Measurements from ENCODE around the gene NPBWR2. TPM values are rescaled to one million over a fixed set of nuclear protein-coding genes. Genes with fewer than 3 reads are reported as not detected.
A peak's percentile ranks its signal among the peaks of the same experiment; 100 is the strongest.

NPBWR2 gene
- total RNA-seq, 2 experiments from 2014 or later, result not detected

DNA sequence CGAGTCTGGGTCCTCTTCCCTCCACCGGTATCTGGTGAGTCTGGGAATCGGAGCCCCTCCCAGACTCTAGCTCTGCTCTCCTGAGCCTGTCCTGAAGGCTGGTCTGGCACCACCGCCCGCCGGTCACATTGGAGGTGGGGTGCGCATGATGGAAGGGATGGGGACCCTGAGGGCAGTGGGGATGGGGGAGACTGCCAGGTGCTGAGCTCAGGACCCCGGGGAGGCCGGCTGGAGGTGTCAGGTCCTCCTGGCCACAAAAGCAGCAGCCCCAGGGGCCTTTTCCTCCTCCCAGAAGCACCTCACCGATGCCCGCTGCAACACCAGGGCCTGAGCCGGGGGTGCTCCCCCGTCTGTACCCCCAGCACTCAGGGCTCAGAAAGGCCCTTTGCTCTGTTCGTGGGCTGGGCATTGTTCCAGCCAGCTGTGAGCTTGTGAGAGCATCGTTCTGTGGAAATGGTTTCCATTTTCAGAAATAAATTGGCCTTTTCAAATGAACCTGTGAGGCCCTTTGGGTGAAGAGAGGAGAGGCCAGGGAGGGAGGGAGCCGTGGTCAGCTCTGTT lies 2.5 kb upstream of the NPBWR2 start:
- Mint-ChIP-seq H3K36me3 (ENCODE audit: low read depth) (no peaks in the 10 kb centered on the region), H3K27me3 (no peaks in the 10 kb centered on the region), H3K4me1 (no peaks in the 10 kb centered on the region), H3K27ac (no peak overlapping the region), H3K9me3 (no peaks in the 10 kb centered on the region), H3K4me3 (no peak overlapping the region)
- ChIA-PET CTCF (interaction anchor here (1.3 to 1.5 kb wide), 3 partner anchors 11 to 176 kb away, joined by 4 read pairs; no protein-coding TSS in a partner anchor), POLR2A (interaction anchor here (0.6 kb wide), 1 partner anchor 199 kb away, joined by 5 read pairs; no protein-coding TSS in a partner anchor)
- peak; percentile 3 for DNase-seq

DNA sequence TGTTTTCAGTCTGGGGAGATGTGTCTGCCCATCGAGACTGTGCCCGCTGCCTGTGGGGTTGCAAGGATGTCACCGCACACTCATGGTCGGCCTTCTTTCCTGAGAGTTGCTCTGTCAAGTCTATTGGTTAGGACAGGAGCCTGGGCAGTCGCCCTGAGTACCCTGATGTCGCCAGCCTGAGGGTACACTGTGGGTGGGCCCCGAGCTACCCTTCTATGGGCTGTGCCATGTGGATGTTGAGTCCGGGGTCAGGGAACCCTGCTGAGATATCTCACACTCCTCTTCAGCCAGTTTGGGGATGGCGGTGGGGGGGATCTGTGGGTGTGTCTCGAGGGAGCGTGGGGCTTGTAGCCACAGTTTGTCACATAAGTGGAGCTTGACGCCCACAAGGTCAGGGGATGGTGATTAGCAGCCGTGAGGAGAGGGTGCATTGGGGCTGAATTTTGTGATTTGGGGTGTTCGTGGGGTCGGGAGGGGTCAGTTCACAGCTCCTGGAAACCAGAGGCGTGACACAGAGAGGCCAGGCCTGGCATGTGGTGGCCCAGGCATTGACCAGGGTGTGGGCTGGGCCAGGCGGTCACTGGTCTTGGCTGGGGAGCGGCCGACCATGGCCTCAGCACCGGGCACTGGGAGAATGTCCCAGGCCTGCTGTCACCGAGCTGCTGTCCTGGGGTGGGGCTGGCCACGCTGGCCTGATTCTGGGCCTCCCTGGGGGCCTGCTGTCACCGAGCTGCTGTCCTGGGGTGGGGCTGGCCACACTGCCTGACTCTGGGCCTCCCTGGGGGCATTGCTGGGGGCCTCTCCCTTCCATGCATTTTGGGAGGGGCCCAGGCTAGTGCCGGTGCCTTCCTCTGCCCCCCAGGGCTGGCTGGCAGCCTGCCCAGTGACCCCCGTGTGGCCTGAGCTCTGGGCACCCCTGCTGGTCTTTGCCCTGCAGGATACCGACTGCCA lies 1.6 kb upstream of the NPBWR2 start:
- Mint-ChIP-seq H3K4me3 (no peak overlapping the region), H3K27me3 (no peaks in the 10 kb centered on the region), H3K4me1 (no peaks in the 10 kb centered on the region), H3K27ac (no peak overlapping the region), H3K9me3 (no peaks in the 10 kb centered on the region), H3K36me3 (ENCODE audit: low read depth) (no peaks in the 10 kb centered on the region)
- ChIA-PET POLR2A (interaction anchor here (0.6 kb wide), 1 partner anchor 198 kb away, joined by 5 read pairs; no protein-coding TSS in a partner anchor), CTCF (interaction anchor here (1.3 to 1.5 kb wide), 3 partner anchors 12 to 177 kb away, joined by 4 read pairs; no protein-coding TSS in a partner anchor)
- peak; percentile 3 for DNase-seq

DNA sequence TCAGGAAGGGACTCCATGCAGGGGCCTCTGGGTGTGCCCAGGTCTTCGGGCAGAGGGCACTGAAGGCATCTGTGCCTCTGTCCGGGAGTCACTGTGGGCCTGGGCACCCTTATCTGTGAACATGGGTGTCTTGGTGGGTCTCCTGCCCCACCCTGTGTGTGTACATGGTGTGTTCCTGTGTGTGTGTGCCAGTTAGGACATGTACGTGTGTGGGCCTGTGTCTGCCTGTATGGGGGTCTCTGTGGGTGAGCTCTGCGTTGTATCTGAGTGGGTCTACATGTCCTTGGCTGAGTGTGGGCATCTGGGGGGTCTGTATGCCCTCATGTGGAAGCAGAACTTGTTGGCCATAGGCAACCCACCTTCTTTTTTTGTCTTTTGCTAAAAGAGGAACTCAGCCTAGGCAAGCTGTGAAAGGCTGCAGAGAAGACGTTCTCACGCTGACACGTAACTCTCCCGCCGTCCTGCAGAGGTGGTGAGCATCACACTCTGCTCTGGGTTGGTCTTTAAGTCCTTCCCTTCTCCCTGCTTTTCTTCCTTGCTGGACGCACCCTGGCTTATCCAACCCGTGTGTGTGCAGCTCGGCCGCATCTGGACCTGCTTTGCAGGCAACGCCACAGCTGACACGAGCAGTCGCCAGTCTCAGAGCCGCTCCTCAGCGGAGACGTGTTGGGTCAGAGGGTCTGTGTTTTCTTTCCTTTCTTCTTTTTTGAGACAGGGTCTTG lies 532 bp upstream of the NPBWR2 start:
- Mint-ChIP-seq H3K4me3 (no peak overlapping the region), H3K9me3 (no peaks in the 10 kb centered on the region), H3K27me3 (peaks cover 10% of the 10 kb centered on the region), H3K27ac (no peak overlapping the region), H3K4me1 (no peaks in the 10 kb centered on the region), H3K36me3 (ENCODE audit: low read depth) (no peaks in the 10 kb centered on the region)
- ChIA-PET POLR2A (no interaction called here), CTCF (interaction anchor here (0.6 to 1.4 kb wide), 3 partner anchors 24 to 178 kb away, joined by 3 to 5 read pairs (median 3); partner anchors contain the start of gene LKAAEAR1)
- DNase-seq, result peak; percentile 4

DNA sequence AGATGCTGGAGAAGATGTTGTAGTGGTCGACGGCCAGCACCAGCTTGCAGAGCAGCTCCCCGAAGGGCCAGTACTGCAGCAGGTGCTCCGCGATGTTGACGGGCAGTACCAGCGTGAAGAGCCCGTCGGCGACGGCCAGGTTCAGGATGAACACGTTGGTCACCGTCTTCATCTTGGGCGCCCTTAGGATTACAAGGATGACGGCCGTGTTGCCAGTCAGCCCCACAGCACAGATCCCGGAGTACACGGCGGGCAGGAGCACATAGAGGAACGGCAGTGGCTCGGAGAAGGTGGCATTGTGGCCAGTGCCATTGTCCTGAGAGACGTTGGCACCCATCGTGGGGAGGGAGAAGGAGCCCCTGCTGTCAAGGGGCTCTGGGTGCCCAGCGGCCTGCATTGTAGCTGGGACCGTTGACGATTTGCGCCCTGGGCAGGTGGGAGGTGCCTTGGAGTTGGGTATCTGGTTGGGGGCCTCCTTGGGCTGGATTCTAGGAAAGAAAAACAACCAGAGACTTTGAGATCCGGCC lies 867 bp downstream of the NPBWR2 start:
- peaks cover 15% of the 10 kb centered on the region for H3K27me3 Mint-ChIP-seq
- no peak overlapping the region for H3K4me3 Mint-ChIP-seq
- H3K4me1 Mint-ChIP-seq, result peaks cover 3% of the 10 kb centered on the region
- H3K36me3 Mint-ChIP-seq (ENCODE audit: low read depth), result no peaks in the 10 kb centered on the region
- ChIA-PET CTCF (interaction anchor here (1.4 kb wide), 1 partner anchor 179 kb away, joined by 5 read pairs; no protein-coding TSS in a partner anchor), POLR2A (no interaction called here)
- H3K9me3 Mint-ChIP-seq, result no peaks in the 10 kb centered on the region
- no peak for DNase-seq
- H3K27ac Mint-ChIP-seq, result no peak overlapping the region

DNA sequence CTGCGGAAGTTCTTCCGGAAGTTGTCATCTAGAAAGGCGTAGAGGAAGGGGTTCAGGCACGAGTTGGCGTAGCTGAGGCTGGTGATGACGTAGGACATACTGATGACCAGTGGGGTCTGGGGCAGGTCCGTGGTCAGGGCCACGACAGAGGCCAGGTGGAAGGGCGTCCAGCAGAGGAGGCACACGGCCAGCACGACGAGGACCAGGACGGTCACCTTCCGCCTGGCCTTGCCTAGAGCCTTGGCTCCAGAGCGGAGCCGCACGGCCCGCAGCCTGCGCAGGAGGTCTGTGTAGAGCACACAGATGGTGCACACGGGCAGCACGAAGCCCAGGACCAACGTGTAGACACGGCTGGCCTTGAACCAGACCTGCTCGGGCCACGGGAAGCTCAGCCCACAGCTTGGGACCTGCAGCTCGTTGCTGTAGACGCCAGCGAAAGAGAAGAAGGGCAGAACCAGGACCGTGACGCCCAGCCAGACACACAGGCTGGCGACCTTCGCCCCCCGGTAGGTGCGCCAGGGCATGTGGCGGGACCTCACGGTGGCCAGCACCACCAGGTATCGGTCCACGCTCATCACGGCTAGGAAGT lies 1.4 kb downstream of the NPBWR2 start:
- Mint-ChIP-seq H3K36me3 (ENCODE audit: low read depth) (no peaks in the 10 kb centered on the region), H3K27ac (no peak overlapping the region), H3K4me3 (no peak overlapping the region), H3K9me3 (no peaks in the 10 kb centered on the region), H3K4me1 (peaks cover 9% of the 10 kb centered on the region), H3K27me3 (peaks cover 21% of the 10 kb centered on the region)
- POLR2A ChIA-PET, result no interaction called here
- CTCF ChIA-PET, result no interaction called here
- DNase-seq, result no peak

DNA sequence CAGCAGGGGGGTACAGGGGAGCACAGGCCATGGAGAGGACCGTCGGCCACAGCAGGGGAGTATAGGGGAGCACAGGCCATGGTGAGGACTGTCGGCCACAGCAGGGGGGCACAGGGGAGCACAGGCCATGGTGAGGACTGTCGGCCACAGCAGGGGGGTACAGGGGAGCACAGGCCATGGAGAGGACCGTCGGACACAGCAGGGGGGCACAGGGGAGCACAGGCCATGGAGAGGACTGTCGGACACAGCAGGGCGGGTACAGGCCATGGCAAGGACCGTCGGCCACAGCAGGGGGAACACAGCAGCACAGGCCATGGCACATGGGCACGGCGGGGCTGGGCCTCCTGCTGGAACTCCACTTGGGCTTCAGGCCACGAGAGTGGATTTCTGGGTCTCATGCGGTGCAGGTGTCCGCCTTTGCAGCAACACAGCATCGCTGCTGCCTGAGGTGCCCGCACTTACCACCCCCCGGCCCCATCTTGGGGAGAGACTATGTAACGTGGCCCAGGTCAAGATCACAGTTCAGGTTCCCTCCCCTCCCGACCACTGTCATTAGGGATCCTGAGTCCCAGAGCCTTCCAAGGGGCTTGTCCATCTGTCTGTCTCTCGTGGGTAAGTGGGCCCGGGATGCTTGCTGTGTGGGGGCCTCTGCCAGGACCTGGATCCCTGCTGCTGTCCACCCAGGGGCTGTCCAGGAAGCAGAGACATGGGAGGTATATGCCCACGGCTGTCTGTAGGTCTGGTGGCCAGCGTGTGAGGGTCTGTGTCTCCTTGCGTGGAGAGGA lies 2.5 kb downstream of the NPBWR2 start:
- no peak overlapping the region for H3K27ac Mint-ChIP-seq
- POLR2A ChIA-PET, result no interaction called here
- no peak for DNase-seq
- no peaks in the 10 kb centered on the region for H3K36me3 Mint-ChIP-seq (ENCODE audit: low read depth)
- no peaks in the 10 kb centered on the region for H3K9me3 Mint-ChIP-seq
- CTCF ChIA-PET, result no interaction called here
- peaks cover 23% of the 10 kb centered on the region for H3K27me3 Mint-ChIP-seq
- H3K4me1 Mint-ChIP-seq, result peaks cover 20% of the 10 kb centered on the region
- H3K4me3 Mint-ChIP-seq, result no peak overlapping the region

DNA sequence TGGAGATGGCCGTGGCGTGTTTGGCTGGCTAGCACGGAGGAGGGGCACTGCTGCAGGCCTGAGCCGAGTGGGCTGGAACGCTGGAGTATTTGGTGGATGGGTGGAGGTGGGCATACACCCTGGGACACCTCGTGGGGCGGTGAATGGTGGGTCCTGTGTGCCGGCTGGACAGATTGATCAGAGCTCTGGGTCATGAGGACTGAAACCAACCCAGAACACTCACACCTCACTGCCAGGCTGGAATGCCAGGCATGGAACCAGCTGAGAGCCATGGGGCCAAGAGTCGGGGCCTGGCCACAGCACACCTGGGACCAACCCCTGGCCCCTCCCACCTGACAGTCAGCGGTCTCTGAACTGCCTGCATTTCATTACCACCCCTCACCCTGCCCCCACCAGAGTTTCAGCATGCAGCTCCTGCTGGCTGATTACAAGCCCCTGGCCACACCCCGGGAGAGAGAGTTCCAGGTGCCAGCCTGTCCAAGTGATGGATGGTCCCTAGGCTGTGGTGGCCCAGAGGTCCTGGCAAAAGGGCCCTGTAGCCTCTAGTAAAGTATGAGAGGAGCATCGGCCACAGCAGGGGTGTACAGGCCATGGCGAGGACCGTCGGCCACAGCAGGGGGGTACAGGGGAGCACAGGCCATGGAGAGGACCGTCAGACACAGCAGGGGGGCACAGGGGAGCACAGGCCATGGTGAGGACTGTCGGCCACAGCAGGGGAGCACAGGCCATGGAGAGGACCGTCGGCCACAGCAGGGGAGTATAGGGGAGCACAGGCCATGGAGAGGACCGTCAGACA lies 3.3 kb downstream of the NPBWR2 start:
- Mint-ChIP-seq H3K4me3 (no peak overlapping the region), H3K27me3 (peaks cover 23% of the 10 kb centered on the region), H3K36me3 (ENCODE audit: low read depth) (no peaks in the 10 kb centered on the region), H3K4me1 (peaks cover 20% of the 10 kb centered on the region), H3K27ac (no peak overlapping the region), H3K9me3 (no peaks in the 10 kb centered on the region)
- POLR2A ChIA-PET, result no interaction called here
- DNase-seq, result no peak
- CTCF ChIA-PET, result no interaction called here

DNA sequence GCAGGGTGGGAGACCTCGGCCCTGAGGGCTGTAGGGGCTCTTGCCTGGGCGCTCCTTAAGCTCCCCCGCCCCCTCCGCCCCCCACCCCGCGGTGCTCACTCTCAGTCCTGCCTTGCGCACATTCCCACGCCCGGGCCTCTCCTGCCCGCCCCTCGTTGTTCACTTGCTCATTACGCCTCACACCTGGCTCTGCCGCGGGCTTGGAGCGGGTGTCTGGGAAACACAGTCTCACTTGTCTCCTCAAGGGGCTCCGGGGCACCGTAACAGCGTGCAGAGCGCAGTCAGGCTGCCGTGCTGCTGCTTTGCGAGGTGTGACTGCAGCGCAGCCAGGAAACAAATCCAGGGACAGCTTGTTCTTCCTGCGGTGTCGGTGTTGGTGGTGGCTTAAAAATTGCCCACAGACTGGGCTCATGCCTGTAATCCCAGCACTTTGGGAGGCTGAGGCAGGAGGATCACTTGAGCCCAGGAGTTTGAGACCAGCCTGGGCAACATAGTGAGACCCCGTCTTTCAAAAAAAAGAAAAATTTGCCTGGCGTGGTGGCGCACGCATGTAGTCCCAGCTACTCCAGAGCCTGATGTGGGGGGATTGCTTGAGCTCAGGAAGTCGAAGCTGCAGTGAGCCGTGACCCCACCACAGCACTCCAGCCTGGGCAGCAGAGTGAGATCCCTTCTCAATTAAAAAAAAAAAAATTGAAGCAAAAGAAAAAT lies 4.6 kb downstream of the NPBWR2 start:
- Mint-ChIP-seq H3K36me3 (ENCODE audit: low read depth) (no peaks in the 10 kb centered on the region), H3K9me3 (no peaks in the 10 kb centered on the region), H3K27me3 (peaks cover 23% of the 10 kb centered on the region), H3K4me3 (peak overlapping the region; percentile 40), H3K4me1 (peaks cover 20% of the 10 kb centered on the region), H3K27ac (peak overlapping the region; percentile 31)
- CTCF ChIA-PET, result interaction anchor here (1.4 to 2.2 kb wide), 2 partner anchors 13 to 183 kb away, joined by 5 to 10 read pairs; no protein-coding TSS in a partner anchor
- DNase-seq, result no peak
- POLR2A ChIA-PET, result no interaction called here

DNA sequence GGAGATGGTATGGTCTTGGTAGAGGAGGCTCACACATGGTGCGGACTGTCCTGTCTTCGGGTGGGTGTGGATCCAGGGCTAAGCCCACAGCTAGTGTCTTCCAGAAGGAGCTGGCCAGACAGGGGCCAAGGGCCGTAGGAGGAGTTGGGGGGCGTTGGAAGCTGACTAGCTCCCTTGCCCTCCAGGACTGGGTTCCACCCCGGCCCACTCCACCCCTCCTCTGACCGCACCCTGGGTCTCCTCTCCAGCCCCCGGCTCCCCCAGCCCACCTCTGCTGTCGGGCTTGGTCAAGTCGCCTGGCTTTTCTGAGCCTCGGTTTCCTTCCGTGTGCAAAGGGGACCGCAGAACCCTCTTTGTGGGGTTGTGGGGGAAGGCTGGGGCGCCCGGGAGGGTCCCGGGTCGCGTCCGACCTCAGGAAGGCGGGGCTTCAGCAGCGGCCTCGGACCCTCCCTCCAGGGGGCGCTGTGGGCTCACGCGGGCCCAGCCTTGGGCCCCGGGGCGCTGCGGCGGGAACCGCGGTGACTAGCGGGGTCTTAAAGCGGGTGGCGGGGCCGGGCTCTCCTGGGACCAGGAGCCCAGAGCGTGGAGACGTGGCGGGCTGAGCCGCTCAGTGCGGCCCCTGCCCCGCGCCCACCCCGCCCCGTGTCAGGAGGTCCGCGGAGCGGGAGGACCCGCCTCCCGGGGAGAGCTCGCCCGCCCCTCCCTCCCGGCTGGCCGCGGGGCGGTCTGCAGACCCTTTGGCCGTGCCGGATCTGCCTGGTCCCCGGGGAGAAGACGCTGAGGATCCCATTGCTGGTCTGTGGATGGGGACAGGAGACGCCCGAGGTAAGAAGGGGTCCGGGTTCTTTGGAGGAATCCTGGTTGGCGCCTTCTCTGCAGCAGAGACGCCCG lies 5.4 kb downstream of the NPBWR2 start:
- CTCF ChIA-PET, result interaction anchor here (0.8 to 2.2 kb wide), 4 partner anchors 10 to 184 kb away, joined by 3 to 10 read pairs (median 4); no protein-coding TSS in a partner anchor
- Mint-ChIP-seq H3K4me1 (peaks cover 20% of the 10 kb centered on the region), H3K9me3 (no peaks in the 10 kb centered on the region), H3K4me3 (no peak overlapping the region), H3K27me3 (peaks cover 23% of the 10 kb centered on the region), H3K27ac (no peak overlapping the region), H3K36me3 (ENCODE audit: low read depth) (no peaks in the 10 kb centered on the region)
- DNase-seq, result peak; percentile 63
- POLR2A ChIA-PET, result no interaction called here

Data from activated CD4-positive, alpha-beta T cell treated with anti-CD3 and anti-CD28 coated beads, Interleukin-2, amount 10 ng/mL, durations not matched to agents 7 days and 5 days (primary cell).